GM18907 (cell line): ENCODE data around the gene PFN2.

ENCODE experiments used
- ATAC-seq: cut with Tn5 transposase; IDR thresholded peaks from one replicate; pipeline ENCODE4 v1.9.1; 2021; ENCODE audit warnings: mild to moderate bottlenecking, moderate library complexity; ENCODE audit not compliant: unreplicated experiment

Gene PFN2

DNA sequence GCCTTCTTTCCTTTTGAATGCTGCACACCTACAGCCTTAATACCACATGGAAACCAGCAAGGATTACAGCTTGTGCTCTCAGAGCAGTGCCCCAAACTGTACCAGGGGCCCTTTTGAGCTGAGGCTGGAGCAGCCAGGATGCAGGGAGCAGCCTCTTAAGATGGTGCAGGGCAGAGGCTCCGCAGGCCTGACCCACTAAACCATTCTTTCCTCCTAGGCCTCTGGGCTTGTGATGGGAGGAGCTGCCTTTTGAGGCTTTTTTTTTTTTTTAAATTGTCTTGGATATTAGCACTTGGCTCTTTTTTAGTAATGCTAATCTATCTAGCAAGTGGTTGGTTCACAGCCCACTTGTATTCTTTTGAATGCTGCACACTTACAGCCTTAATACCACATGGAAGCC, 37.7 kb downstream of the PFN2 start:
- ATAC-seq, result no peak

DNA sequence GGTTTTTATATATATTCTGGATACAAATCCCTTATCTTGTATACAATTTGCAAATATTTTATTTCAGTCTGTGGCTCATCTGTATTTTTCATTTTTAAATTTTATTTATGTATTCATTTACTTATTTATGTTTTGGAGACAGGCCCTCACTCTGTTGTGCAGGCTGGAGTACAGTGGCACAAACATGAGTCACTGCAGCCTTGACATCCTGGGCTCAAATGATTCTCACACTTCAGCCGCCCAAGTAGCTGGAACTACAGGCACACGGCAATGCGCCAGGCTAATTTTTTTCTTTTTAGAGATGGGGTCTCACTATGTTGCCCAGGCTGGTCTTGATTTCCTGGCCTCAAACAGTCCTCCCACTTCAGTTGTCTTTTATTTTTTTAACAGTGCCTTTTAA, 50.6 kb downstream of the PFN2 start:
- ATAC-seq, result no peak

DNA sequence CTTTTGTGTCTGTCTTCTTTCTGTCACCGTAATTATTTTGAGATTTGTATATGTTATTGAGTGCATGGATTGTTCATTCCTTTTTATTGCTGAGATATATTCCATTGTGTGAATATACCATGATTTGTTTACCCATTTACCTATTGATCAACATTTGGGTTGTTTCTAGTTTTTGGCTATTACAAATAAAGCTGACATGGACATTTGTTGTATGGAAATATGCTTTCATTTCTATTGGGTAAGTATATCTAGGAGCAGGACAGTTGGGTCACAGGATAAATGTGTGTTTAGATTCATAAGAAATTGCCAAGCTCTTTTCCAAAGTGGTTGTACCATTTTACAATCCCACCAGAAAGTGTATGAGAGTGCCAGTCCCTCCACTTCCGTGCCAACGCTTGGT, 51.2 kb downstream of the PFN2 start:
- no peak for ATAC-seq

DNA sequence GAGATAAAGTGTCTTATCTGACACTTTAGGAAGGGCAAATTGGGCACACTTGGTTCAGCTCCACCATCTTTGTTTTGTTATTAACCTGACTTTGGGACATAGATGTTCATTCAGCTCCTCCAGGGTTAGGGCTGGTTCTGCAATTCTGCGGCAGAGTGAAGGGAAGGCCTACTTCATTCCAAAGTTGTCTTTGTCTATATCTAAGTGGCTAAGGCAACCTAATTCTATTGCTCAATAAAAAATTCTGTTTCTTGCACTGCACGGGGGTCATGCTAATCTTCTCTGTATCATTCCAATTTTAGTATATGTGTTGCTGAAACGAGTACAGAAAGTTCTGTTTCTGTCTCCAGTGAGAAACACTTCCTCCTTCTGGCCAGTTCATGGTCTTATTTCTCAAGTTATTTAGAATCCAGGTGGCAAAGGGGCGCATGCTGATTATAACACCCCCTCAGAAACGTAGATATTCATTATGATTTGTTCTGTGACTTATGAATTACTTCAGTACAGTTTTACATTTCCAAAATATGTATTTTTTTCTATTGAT, 53.5 kb downstream of the PFN2 start:
- ATAC-seq, result no peak
